HK-2 (cell line): ENCODE results near the gene TTC28.

Source experiments
- DNase-seq: peaks from one replicate; pipeline ENCODE4 v3.0.0-alpha.2; 2018; ENCODE audit not compliant: unreplicated experiment

The TTC28 gene

GRCh38 chr22:28279888-28280287 is 399.8 kb downstream of the TTC28 start:
- no peak for DNase-seq

- DNase-seq, result no peak
Observed at GRCh38 chr22:28269277-28269676, 410.4 kb downstream of the TTC28 start.

- no peak for DNase-seq
Observed at GRCh38 chr22:28268850-28269249, 410.8 kb downstream of the TTC28 start.

- no peak for DNase-seq
Observed at GRCh38 chr22:28268171-28268570, 411.5 kb downstream of the TTC28 start.

GRCh38 chr22:28260619-28261018 is 419.0 kb downstream of the TTC28 start:
- no peak for DNase-seq

GRCh38 chr22:28259774-28260312 is 419.8 kb downstream of the TTC28 start:
- no peak for DNase-seq

- no peak for DNase-seq
Observed at GRCh38 chr22:28254396-28254795, 425.2 kb downstream of the TTC28 start.

GRCh38 chr22:28252539-28252938 is 427.1 kb downstream of the TTC28 start:
- no peak for DNase-seq

GRCh38 chr22:28250036-28250695 is 429.5 kb downstream of the TTC28 start:
- DNase-seq, result no peak

- no peak for DNase-seq
Observed at GRCh38 chr22:28249402-28249801, 430.2 kb downstream of the TTC28 start.

- DNase-seq, result no peak
Observed at GRCh38 chr22:28247667-28248363, 431.8 kb downstream of the TTC28 start.

- DNase-seq, result no peak
Observed at GRCh38 chr22:28247136-28247535, 432.5 kb downstream of the TTC28 start.

- no peak for DNase-seq
Observed at GRCh38 chr22:28246397-28246796, 433.2 kb downstream of the TTC28 start.

GRCh38 chr22:28245579-28246224 is 433.9 kb downstream of the TTC28 start:
- DNase-seq, result no peak

GRCh38 chr22:28244757-28245156 is 434.9 kb downstream of the TTC28 start:
- no peak for DNase-seq

- no peak for DNase-seq
Observed at GRCh38 chr22:28243539-28243938, 436.1 kb downstream of the TTC28 start.

GRCh38 chr22:28241656-28242290 is 437.9 kb downstream of the TTC28 start:
- no peak for DNase-seq

GRCh38 chr22:28239941-28240340 is 439.7 kb downstream of the TTC28 start:
- no peak for DNase-seq

GRCh38 chr22:28237783-28238182 is 441.9 kb downstream of the TTC28 start:
- DNase-seq, result no peak

GRCh38 chr22:28237112-28237511 is 442.5 kb downstream of the TTC28 start:
- DNase-seq, result no peak

- no peak for DNase-seq
Observed at GRCh38 chr22:28232204-28232603, 447.4 kb downstream of the TTC28 start.

- no peak for DNase-seq
Observed at GRCh38 chr22:28231441-28231840, 448.2 kb downstream of the TTC28 start.
